ENCODE measurements around the gene SECISBP2. TPM values are rescaled to one million over a fixed set of nuclear protein-coding genes. Genes with fewer than 3 reads are reported as not detected.
A peak's percentile ranks its signal among the peaks of the same experiment; 100 is the strongest.

The SECISBP2 gene
- total and polyA plus RNA-seq, 2 of the 13 experiments (the other 11 are each of a cell fraction or from before 2014, with no cell fraction given): 32.4 to 38.0 TPM

DNA sequence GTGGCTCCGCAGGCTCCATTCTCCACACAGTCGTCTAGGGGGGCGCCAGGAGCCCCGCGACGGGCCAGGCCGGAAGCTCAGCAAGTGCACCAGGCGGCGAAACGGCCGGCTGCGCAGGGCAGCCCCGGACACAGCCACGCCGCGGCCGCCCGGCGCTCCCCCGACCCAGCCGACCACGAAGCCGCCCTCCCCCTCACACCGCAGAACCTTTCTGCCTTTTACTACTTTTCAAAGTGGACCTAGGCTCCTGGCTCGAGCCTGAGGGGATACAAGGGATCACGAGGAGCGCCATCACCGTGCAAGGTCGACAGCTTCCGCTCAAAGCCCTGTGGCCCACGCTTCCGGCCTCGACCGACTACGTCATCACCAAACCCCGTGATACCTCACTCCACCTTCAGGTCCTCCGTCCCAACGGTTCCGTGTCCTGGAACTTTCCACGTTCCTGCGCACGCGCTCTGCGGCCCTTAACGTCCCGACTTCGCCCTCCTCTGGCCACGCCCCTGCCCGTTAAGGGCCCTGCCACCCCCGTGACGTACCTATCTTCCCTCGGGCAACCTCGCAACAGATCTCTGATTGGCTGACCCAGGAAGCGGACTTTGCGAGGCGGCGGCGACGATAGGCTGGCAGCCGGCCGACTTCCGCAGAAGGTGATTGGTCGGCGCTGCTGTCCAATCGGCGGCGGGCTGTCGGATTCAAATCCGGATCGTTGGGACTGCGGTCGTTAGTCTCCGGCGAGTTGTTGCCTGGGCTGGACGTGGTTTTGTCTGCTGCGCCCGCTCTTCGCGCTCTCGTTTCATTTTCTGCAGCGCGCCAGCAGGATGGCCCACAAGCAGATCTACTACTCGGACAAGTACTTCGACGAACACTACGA lies 7.6 kb upstream of the SECISBP2 start, which contains the start of gene CKS2 (continued):
- no peak for TF ChIP-seq CC2D1A (CRISPR knock-in tag; IDR thresholded peaks at IDR 0.05)
- 0 out of 2 replicates have a peak, but pooled peaks have one; percentile 68 for TF ChIP-seq MXD4 (CRISPR knock-in tag; IDR thresholded peaks at IDR 0.05)
- peak; percentile 99 for TF ChIP-seq AGO2 (optimal IDR thresholded peaks at IDR 0.05; ENCODE audit: low read depth, low read length)
- peak; percentile 97 for TF ChIP-seq ZNF687 (CRISPR knock-in tag; IDR thresholded peaks at IDR 0.05)
- no peak for TF ChIP-seq ZFP36 (IDR thresholded peaks at IDR 0.05; ENCODE audit: borderline replicate concordance, low read depth, low read length, partially characterized antibody)
- TF ChIP-seq SIN3A (IDR thresholded peaks at IDR 0.05; ENCODE audit: borderline replicate concordance, low read depth, low read length): peak; percentile 100
- TF ChIP-seq ZSCAN21 (CRISPR knock-in tag; IDR thresholded peaks at IDR 0.05; ENCODE audit: borderline replicate concordance): peak; percentile 87
- TF ChIP-seq ZNF124 (CRISPR knock-in tag; IDR thresholded peaks at IDR 0.05): peak; percentile 11; the same call in 1 of the 2 replicates
- TF ChIP-seq ZNF17 (CRISPR knock-in tag; IDR thresholded peaks at IDR 0.05): no peak
- TF ChIP-seq, protein P1, sequence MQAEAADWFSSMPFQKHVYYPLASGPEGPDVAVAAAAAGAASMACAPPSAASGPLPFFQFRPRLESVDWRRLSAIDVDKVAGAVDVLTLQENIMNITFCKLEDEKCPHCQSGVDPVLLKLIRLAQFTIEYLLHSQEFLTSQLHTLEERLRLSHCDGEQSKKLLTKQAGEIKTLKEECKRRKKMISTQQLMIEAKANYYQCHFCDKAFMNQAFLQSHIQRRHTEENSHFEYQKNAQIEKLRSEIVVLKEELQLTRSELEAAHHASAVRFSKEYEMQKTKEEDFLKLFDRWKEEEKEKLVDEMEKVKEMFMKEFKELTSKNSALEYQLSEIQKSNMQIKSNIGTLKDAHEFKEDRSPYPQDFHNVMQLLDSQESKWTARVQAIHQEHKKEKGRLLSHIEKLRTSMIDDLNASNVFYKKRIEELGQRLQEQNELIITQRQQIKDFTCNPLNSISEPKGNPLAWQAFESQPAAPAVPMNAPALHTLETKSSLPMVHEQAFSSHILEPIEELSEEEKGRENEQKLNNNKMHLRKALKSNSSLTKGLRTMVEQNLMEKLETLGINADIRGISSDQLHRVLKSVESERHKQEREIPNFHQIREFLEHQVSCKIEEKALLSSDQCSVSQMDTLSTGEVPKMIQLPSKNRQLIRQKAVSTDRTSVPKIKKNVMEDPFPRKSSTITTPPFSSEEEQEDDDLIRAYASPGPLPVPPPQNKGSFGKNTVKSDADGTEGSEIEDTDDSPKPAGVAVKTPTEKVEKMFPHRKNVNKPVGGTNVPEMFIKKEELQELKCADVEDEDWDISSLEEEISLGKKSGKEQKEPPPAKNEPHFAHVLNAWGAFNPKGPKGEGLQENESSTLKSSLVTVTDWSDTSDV (CRISPR knock-in tag; IDR thresholded peaks at IDR 0.05): no peak
- TF ChIP-seq, protein P2, sequence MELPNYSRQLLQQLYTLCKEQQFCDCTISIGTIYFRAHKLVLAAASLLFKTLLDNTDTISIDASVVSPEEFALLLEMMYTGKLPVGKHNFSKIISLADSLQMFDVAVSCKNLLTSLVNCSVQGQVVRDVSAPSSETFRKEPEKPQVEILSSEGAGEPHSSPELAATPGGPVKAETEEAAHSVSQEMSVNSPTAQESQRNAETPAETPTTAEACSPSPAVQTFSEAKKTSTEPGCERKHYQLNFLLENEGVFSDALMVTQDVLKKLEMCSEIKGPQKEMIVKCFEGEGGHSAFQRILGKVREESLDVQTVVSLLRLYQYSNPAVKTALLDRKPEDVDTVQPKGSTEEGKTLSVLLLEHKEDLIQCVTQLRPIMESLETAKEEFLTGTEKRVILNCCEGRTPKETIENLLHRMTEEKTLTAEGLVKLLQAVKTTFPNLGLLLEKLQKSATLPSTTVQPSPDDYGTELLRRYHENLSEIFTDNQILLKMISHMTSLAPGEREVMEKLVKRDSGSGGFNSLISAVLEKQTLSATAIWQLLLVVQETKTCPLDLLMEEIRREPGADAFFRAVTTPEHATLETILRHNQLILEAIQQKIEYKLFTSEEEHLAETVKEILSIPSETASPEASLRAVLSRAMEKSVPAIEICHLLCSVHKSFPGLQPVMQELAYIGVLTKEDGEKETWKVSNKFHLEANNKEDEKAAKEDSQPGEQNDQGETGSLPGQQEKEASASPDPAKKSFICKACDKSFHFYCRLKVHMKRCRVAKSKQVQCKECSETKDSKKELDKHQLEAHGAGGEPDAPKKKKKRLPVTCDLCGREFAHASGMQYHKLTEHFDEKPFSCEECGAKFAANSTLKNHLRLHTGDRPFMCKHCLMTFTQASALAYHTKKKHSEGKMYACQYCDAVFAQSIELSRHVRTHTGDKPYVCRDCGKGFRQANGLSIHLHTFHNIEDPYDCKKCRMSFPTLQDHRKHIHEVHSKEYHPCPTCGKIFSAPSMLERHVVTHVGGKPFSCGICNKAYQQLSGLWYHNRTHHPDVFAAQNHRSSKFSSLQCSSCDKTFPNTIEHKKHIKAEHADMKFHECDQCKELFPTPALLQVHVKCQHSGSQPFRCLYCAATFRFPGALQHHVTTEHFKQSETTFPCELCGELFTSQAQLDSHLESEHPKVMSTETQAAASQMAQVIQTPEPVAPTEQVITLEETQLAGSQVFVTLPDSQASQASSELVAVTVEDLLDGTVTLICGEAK (IDR thresholded peaks at IDR 0.05): peak; percentile 29; the same call in 1 of the 2 replicates
- TF ChIP-seq, protein P2 (CRISPR knock-in tag; IDR thresholded peaks at IDR 0.05): 0 out of 2 replicates have a peak, but pooled peaks have one; percentile 37
